GM20000 (cell line): Measurements from ENCODE around the gene BRCA1.
"Not testable (repeated sequence)": the region's sequence is repeated elsewhere in the genome, so short reads cannot be mapped to it uniquely, and the experiment has no call there.

ENCODE experiments used
- DNase-seq: peaks from one replicate; pipeline ENCODE4 v3.0.0; 2012; ENCODE audit warnings: low spot score
- TF ChIP-seq, protein P1 (sequence below): IDR thresholded peaks from 2 replicates; pipeline ENCODE4 v1.5.1; 2012; ENCODE audit warnings: mild to moderate bottlenecking, control low read depth; ENCODE audit errors: extremely low read depth, missing control alignments

BRCA1 gene

DNA sequence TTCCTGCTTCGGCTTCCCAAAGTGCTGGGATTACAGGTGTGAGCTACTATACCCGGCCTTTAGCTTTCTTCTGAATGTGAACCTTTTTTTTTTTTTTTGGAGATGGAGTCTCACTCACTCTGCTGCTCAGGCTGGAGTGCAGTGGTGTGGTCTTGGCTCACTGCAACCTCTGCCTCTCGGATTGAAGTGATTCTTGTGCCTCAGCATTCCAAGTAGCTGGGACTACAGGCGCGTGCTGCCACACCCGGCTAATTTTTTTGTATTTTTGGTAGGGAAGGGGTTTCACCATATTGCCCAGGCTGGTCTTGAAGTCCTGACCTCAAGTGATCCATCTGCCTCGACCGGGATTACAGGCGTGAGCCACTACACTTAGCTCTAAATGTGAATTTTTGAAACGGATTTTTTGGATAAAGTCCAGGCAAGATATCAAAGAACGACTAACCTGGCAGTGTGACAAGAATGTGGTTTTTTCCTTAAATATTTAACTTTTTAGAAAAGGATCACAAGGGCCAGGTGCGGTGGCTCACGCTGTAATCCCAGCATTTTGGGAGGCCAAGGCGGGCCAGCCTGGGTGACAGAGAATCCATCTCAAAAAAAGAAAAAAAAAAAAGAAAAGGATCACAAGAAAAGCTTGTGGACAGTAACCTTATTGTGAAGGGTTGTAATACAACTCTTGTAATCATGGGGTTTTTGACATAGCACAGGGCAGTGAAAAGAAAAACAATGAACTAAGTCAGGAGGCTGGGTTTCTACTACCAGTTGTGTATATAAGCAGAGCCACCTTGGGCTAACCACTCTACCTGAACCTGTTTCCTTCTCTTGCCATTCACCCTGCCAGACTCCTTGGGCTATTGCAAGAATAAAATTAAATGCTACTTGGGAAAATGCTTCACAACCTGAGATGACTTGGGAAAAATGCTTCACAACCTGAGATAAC is 6.2 kb downstream of the BRCA1 start:
- DNase-seq, result no peak
- TF ChIP-seq, protein P1, sequence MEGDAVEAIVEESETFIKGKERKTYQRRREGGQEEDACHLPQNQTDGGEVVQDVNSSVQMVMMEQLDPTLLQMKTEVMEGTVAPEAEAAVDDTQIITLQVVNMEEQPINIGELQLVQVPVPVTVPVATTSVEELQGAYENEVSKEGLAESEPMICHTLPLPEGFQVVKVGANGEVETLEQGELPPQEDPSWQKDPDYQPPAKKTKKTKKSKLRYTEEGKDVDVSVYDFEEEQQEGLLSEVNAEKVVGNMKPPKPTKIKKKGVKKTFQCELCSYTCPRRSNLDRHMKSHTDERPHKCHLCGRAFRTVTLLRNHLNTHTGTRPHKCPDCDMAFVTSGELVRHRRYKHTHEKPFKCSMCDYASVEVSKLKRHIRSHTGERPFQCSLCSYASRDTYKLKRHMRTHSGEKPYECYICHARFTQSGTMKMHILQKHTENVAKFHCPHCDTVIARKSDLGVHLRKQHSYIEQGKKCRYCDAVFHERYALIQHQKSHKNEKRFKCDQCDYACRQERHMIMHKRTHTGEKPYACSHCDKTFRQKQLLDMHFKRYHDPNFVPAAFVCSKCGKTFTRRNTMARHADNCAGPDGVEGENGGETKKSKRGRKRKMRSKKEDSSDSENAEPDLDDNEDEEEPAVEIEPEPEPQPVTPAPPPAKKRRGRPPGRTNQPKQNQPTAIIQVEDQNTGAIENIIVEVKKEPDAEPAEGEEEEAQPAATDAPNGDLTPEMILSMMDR, result no peak

DNA sequence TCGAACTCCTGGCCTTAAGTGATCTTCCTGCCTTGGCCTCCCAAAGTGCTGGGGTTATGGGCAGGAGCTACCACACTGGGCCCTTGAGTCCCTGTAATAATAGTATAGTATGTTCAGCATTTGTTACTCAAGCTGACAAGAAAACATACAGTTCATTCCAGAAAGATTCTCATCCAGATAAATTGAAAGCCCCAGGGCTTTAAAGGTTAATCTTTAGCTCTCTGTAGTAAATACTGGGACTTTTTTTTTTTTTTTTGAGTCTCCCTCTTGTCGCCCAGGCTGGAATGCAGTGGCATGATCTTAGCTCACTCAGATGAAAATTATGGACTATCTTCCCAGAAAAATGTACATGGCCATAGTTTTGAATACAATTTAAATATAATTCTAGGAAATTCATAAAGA is 11.0 kb downstream of the BRCA1 start:
- no peak for DNase-seq
- TF ChIP-seq, protein P1, result no peak

DNA sequence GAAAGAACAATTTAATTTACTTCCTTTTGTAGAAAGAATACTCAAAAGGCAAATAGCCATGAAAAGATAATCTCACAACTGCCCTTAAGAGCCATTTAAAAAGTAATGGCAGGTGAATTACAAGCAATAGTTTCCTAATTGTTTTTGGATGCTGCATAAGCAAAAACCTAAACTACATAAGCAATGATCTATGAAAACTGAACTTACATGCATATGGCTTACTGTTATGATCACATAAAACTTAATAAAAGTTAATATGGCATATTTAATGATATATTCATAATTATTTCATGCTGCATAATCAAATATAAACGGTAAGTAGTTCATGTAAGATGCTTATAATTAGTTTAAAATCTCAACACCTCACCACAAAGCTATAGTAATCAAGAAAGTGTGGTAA is 18.6 kb downstream of the BRCA1 start:
- TF ChIP-seq, protein P1, result no peak
- no peak for DNase-seq

DNA sequence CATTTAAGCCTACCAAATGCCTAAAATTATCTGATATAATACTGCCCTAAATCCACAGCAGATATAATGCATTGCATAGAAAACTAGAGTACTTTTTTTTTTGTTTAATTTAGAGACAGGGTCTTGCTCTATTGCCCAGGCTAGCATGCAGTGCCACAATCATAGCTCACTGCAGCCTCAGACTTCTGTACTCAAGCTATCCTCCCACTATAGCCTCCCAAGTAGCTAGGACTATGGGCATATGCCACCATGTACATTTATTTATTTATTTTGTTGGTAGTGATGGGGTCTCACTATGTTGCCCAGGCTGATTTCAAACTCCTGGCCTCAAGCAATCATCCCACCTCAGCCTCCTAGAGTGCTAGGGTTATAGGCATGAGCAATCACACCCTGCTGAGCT is 20.0 kb downstream of the BRCA1 start:
- TF ChIP-seq, protein P1, result no peak
- no peak for DNase-seq

DNA sequence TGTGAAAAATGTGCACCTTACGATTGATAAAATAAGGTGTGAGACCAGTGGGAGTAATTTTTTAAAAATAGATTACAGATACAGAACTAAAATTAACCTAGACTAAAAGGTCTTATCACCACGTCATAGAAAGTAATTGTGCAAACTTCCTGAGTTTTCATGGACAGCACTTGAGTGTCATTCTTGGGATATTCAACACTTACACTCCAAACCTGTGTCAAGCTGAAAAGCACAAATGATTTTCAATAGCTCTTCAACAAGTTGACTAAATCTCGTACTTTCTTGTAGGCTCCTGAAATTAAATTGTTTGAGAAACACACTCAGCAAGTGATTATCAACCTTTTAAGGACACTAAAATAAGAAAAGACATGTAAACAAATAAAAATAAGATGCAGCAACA is 20.5 kb downstream of the BRCA1 start:
- DNase-seq, result no peak
- TF ChIP-seq, protein P1, result no peak

DNA sequence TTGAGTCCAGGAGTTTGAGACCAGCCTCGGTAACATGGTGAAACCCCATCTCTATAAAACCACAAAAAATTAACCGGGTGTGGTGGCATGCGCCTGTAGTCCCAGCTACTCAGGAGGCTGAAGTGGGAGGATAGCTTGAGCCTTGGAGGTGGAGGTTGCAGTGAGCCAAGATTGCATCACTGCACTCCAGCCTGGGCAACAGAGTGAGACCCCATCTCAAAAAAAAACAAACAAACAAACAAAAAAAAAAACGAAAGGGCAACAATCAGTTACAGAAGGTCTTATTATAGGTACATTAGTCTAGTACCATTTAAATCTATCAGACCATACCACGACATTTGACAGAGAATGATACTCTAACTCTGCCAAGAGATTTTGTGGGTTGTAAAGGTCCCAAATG is 29.8 kb downstream of the BRCA1 start:
- not testable (repeated sequence) for DNase-seq

DNA sequence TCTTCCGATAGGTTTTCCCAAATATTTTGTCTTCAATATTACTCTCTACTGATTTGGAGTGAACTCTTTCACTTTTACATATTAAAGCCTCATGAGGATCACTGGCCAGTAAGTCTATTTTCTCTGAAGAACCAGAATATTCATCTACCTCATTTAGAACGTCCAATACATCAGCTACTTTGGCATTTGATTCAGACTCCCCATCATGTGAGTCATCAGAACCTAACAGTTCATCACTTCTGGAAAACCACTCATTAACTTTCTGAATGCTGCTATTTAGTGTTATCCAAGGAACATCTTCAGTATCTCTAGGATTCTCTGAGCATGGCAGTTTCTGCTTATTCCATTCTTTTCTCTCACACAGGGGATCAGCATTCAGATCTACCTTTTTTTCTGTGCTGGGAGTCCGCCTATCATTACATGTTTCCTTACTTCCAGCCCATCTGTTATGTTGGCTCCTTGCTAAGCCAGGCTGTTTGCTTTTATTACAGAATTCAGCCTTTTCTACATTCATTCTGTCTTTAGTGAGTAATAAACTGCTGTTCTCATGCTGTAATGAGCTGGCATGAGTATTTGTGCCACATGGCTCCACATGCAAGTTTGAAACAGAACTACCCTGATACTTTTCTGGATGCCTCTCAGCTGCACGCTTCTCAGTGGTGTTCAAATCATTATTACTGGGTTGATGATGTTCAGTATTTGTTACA is 30.9 kb downstream of the BRCA1 start:
- no peak for DNase-seq
- TF ChIP-seq, protein P1, result no peak
